G401 (cell line): ENCODE results near the gene MPRIP. TPM values are rescaled to one million over a fixed set of nuclear protein-coding genes. Genes with fewer than 3 reads are reported as not detected.

Experiments used
- DNase-seq: peaks from one replicate; pipeline ENCODE4 v3.0.0-alpha.2; 2015; ENCODE audit warnings: low spot score
- in situ Hi-C: cut with HindIII; loops from 2 replicates; pipeline ENCODE4 v1.10.0; 2016; ENCODE audit warnings: low sequenced_read_pairs, mixed read lengths
- total RNA-seq: library from RNA; depleted of rRNA; stranded (reverse); fragments of >200 nt; shearing (Covaris generic); gene quantifications from 2 replicates; pipeline ENCODE4 v1.2.3, GENCODE V29; 2014

The MPRIP gene
- total RNA-seq, 1 experiment from 2014 or later = 97.1 TPM

GRCh38 chr17:17205368-17206123, 163.3 kb downstream of the MPRIP start:
- in situ Hi-C loops = no loop called here
- DNase-seq = no peak

GRCh38 chr17:17206124-17206912, 164.1 kb downstream of the MPRIP start, which contains the start of gene PLD6:
PLD6 (minus strand) TSS chr17:17206333; CDS start chr17:17206286, 47 bp downstream.
- peak; percentile 44 for DNase-seq
- in situ Hi-C loops = no loop called here

- DNase-seq = peak; percentile 46
- in situ Hi-C loops = no loop called here
Observed at GRCh38 chr17:17206913-17207335, 164.7 kb downstream of the MPRIP start.

- no peak for DNase-seq
- in situ Hi-C loops = no loop called here
Observed at GRCh38 chr17:17207998-17208397, 165.7 kb downstream of the MPRIP start.

DNA sequence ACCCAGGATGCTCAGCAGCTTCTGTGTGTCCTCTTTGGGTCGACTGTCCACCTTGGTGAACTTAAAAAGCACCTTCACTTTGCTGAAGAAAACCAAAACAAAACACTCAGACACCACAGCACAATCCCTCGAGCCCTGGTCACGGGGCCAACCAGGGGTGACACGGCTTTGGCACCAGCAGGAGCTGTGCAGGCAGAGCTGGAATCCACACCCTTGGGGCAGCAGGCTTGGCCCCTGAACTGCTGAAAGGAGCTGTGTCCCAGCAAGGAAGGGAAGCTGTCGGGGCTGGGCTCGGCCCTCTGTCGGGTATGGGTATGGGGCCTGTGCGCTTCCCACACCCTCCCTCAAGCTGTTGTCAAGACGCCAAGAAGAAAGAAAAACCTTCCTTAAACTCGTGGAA, 171.5 kb downstream of the MPRIP start:
- DNase-seq = no peak
- in situ Hi-C loops = no loop called here

- in situ Hi-C loops = no loop called here
- no peak for DNase-seq
Observed at GRCh38 chr17:17214646-17215436, 172.6 kb downstream of the MPRIP start.

DNA sequence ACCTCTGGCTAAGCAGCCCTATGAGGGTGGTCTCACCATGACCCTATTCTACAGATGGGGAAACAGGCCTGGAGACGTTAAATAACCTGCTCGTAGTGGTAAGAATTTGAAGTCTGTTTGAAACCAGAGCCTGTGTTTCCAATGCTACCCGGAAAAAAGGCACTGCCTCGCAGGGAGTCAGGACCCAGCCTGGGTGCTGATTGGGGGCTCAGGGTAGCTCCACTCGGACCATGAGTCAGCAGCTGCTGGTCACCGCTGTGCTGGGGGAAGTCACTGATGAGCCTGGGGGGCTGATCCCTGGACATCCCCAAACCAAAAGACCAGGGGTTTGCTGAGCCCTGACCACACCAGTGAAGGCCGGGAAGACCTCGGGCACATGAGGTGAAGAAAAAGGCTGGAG, 173.3 kb downstream of the MPRIP start:
- in situ Hi-C loops = no loop called here
- no peak for DNase-seq

- DNase-seq = no peak
- in situ Hi-C loops = no loop called here
Observed at GRCh38 chr17:17216236-17216635, 174.0 kb downstream of the MPRIP start.

DNA sequence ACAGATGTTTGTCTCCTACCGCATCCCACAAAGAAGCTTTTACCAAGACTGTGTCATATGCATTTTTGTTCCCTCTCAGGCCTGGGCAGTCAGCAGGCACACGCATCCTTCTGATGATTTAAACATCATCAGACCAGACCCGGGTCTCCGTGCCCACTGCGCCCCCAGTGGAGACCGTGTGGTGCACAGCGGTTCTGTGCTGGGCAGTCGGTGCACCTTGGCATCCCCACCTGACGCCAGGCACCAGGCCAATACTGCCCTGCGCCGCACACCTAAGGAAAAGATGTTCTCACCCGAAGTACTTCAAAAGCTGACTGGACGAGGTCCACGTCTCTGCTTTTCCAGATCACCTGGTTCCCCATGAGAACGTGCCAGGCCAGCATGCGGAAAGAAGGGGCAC, 174.5 kb downstream of the MPRIP start:
- in situ Hi-C loops = no loop called here
- peak; percentile 52 for DNase-seq

GRCh38 chr17:17217995-17218394, 175.7 kb downstream of the MPRIP start:
- no peak for DNase-seq
- in situ Hi-C loops = no loop called here

DNA sequence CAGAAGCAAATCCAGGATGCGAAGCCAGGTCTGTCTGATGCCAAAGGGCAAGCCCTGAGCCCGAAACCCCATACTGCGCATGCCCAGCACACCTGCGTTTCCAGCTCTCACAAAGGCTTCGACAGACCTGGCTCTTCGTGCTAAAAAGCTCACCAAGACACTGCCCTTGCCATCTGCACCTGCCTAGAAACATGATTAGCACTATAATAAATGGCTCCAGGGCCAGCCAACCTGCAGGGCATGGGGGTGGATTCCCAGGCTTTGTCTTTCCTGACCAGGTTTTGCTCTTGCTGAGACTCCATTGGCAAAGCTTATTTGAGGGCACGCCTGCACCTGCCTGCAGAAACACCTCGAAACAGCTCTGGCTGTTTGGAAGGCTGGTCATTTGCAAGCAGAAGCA, 178.3 kb downstream of the MPRIP start:
- peak; percentile 86 for DNase-seq
- in situ Hi-C loops = no loop called here

DNA sequence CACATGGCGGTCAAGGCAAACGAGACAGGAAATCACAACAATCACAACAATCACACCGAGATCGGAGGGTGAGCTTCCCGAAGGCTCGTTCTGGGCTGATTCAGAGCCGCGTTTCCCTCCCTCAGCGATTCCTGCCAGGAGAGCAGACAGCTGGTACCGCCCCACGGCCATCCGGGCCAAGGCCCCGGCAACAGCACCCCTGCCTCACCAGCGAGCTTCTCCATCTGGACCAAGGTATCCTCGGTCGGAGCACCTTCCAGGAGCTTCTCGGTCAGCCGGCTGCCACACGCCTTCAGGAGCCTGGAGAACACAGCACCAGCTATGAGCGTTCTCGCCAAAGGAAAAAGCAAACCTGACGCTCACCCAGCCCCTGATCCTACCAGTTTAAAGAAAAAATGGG, 179.1 kb downstream of the MPRIP start:
- DNase-seq = peak; percentile 82
- in situ Hi-C loops = no loop called here

DNA sequence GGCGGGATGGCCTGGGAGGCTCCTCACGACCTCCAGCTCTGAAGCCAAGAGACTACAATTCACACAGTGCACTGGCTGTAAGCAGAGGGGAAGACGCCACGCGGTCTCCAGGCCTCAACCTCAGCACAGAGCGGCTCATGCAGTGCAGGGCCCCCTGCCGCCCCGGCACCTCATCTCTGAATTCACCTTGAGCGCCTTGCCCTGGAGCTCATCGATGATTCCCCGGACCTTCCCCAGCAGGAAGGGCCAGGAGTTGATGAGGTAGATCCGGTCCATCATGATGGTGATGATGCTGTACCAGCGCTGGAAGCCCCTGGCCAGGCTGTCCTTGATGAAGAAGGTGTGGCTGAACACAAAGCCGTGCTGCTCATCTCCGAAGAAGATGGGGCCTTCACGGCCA, 181.5 kb downstream of the MPRIP start:
- no peak for DNase-seq
- in situ Hi-C loops = no loop called here

DNA sequence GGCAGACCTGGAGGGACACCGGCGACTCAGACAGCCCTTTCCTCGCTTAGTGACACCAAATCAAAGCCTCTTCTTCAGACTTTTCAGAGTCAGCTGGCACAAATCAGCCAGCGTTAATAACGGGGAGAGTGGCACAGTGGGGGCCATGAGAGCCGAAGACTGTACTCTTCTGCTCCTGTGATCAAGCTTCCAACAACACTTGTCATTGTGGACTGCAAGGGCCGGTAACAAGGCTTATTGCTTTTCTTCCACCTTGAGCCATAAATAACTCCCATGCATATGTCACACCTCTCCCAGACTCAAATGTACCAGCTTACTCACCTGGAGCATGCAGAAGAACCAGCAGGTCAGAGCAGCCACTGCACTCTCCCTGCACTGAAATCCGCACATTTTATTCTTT, 181.9 kb downstream of the MPRIP start:
- in situ Hi-C loops = no loop called here

DNA sequence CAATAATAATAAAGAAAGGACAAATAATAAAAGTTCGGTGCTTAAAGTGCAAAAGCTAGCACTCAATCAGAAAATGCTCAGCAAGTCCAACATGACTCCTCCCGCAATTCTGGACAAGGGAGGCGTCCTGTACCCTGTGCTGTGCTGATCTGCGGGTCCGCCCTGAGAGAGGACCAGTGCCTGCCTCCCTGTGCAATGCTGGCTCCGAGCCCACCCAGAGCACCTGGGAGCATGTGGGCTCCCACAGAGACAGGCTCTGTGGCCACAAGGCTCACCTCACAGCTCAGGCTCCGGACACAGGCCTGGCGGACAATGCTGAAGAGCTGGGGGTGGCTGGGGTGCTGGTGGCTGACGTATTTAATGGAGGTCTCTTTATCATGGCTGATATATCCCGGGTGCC, 183.6 kb downstream of the MPRIP start:
- peak; percentile 59 for DNase-seq
- in situ Hi-C loops = no loop called here

More for the DNA sequence above, 181.9 kb downstream of the MPRIP start:
- peak; percentile 66 for DNase-seq

- DNase-seq = no peak
Observed at GRCh38 chr17:17226451-17227265, 184.4 kb downstream of the MPRIP start.

GRCh38 chr17:17227608-17228520, 185.6 kb downstream of the MPRIP start:
- in situ Hi-C loops = no loop called here
- no peak for DNase-seq

More at GRCh38 chr17:17226451-17227265, 184.4 kb downstream of the MPRIP start:
- in situ Hi-C loops = no loop called here
